Mammary epithelial cell (primary cell): ENCODE results near the gene CDV3.

Experiments used
- CTCF ChIP-seq, 2 donors: IDR thresholded peaks in 1 of 2; conservative IDR thresholded peaks in 1 of 2; 2 replicates each; pipeline ENCODE4 v1.5.1; 2011 to 2012; ENCODE audit warnings: inconsistent platforms in 2 of 2, low read length in 2 of 2, mild to moderate bottlenecking in 2 of 2, control low read depth in 1 of 2, low read depth in 1 of 2; ENCODE audit not compliant: insufficient read depth in 1 of 2; ENCODE audit errors: extremely low read depth in 1 of 2
- EZH2 ChIP-seq: IDR thresholded peaks from 2 replicates; pipeline ENCODE4 v1.6.1; 2012; ENCODE audit warnings: low read length, inconsistent platforms, borderline replicate concordance

- TF ChIP-seq CTCF (conservative IDR thresholded peaks at IDR 0.05 in 1 of 2, IDR thresholded peaks at IDR 0.05 in 1 of 2; ENCODE audit: extremely low read depth in 1 of 2, insufficient read depth in 1 of 2, low read depth in 1 of 2, low read length in 2 of 2) = no peak
- TF ChIP-seq EZH2 = no peak
Observed at GRCh38 chr3:133548090-133548489, 25.4 kb upstream of the CDV3 start.
